Breast epithelium (tissue), 4 donors: ENCODE results near the gene SH3BGRL. TPM values are rescaled to one million over a fixed set of nuclear protein-coding genes. Genes with fewer than 3 reads are reported as not detected.

Source experiments
- DNase-seq, 2 donors: peaks; one replicate each; pipeline ENCODE4 v3.0.0-alpha.2; 2019; ENCODE audit warnings: low spot score in 2 of 2
- H3K27ac ChIP-seq, 2 donors: fragments of 200-600 bp; sonication (generic) in 1 of 2; one replicate each; pipeline ENCODE4 v1.5.1; 2016 to 2019; ENCODE audit warnings: mild to moderate bottlenecking in 1 of 2
- H3K27me3 ChIP-seq, 2 donors: fragments of 200-600 bp; sonication (generic) in 1 of 2; one replicate each; pipeline versions ENCODE4 v1.5.1 to v1.6.0; 2017 to 2019; ENCODE audit warnings: control low read depth in 1 of 2, mild to moderate bottlenecking in 1 of 2
- H3K36me3 ChIP-seq: fragments of 200-600 bp; one replicate; pipeline ENCODE4 v1.5.1; 2019
- H3K4me1 ChIP-seq, 2 donors: fragments of 200-600 bp; sonication (generic); one replicate each; pipeline ENCODE4 v1.5.1; 2016 to 2019; ENCODE audit warnings: control low read depth in 1 of 2
- H3K4me3 ChIP-seq, 3 donors: fragments of 200-600 bp; sonication (generic); 1 replicate in 2 of 3; 2 replicates in 1 of 3; pipeline ENCODE4 v1.5.1; 2016 to 2019; ENCODE audit warnings: mild to moderate bottlenecking in 3 of 3, moderate library complexity in 2 of 3
- H3K9me3 ChIP-seq, 2 donors: fragments of 200-600 bp; sonication (generic) in 1 of 2; one replicate each; pipeline ENCODE4 v1.5.1; 2016 to 2019; ENCODE audit warnings: control low read depth in 1 of 2
- CTCF ChIP-seq, 3 donors: fragments of 450-650 bp; IDR thresholded peaks; one replicate each; pipeline ENCODE4 v1.5.1; 2016 to 2017; ENCODE audit warnings: antibody characterized with exemption in 3 of 3, mild to moderate bottlenecking in 3 of 3, moderate library complexity in 3 of 3
- POLR2A ChIP-seq: fragments of 450-650 bp; IDR thresholded peaks from one replicate; pipeline ENCODE4 v1.6.1; 2016; ENCODE audit warnings: antibody characterized with exemption, mild to moderate bottlenecking, moderate library complexity
- POLR2AphosphoS5 ChIP-seq, 3 donors: sonication (generic); formaldehyde crosslinking; IDR thresholded peaks; one replicate each; pipeline ENCODE4 v1.6.1; 2017; ENCODE audit warnings: antibody characterized with exemption in 3 of 3
- intact Hi-C: fragments of 100-400 bp; cut with DNase I; formaldehyde crosslinking; loops from one replicate; pipeline ENCODE4 v1.15.1; 2023; ENCODE audit warnings: low total_unique reads
- total RNA-seq, 3 donors: library from RNA; depleted of rRNA; stranded (reverse); fragments of >200 nt; gene quantifications; one replicate each; pipeline ENCODE4 v1.1.0, GENCODE V29; 2016

SH3BGRL gene
- total RNA-seq, 3 donors from 2014 or later = 145 to 294 (median 180) TPM

- H3K36me3 ChIP-seq = no peaks in the 10 kb centered on the region
- H3K27me3 ChIP-seq = peaks cover 0 to 19% of the 10 kb centered on the region in 2 donors
- intact Hi-C loops = no loop called here
- H3K4me3 ChIP-seq = no peak overlapping the region
- H3K9me3 ChIP-seq = no peaks in the 10 kb centered on the region
- DNase-seq = no peak
- no peaks in the 10 kb centered on the region for H3K4me1 ChIP-seq
- H3K27ac ChIP-seq = no peak overlapping the region
- no peak for TF ChIP-seq CTCF (IDR thresholded peaks at IDR 0.05)
- no peak for TF ChIP-seq POLR2A
- no peak for TF ChIP-seq POLR2AphosphoS5 (IDR thresholded peaks at IDR 0.05)
Measured at GRCh38 chrX:81231476-81231875, 29.6 kb downstream of the SH3BGRL start.

GRCh38 chrX:81232218-81232617 is 30.3 kb downstream of the SH3BGRL start:
- no peak for DNase-seq
- H3K36me3 ChIP-seq = no peaks in the 10 kb centered on the region
- H3K4me3 ChIP-seq = no peak overlapping the region
- no peaks in the 10 kb centered on the region for H3K4me1 ChIP-seq
- no peaks in the 10 kb centered on the region for H3K9me3 ChIP-seq
- no peak overlapping the region for H3K27ac ChIP-seq
- peaks cover 0 to 25% of the 10 kb centered on the region in 2 donors for H3K27me3 ChIP-seq
- TF ChIP-seq POLR2AphosphoS5 (IDR thresholded peaks at IDR 0.05) (no peak), CTCF (IDR thresholded peaks at IDR 0.05) (no peak), POLR2A (no peak)
- intact Hi-C loops = no loop called here

- Histone ChIP-seq H3K27me3 (peaks cover 0 to 28% of the 10 kb centered on the region in 2 donors), H3K9me3 (peaks cover 9 to 17% of the 10 kb centered on the region in 2 donors), H3K27ac (no peak overlapping the region), H3K36me3 (no peaks in the 10 kb centered on the region), H3K4me3 (no peak overlapping the region), H3K4me1 (no peaks in the 10 kb centered on the region)
- TF ChIP-seq CTCF (IDR thresholded peaks at IDR 0.05) (no peak), POLR2A (no peak), POLR2AphosphoS5 (IDR thresholded peaks at IDR 0.05) (no peak)
- intact Hi-C loops = no loop called here
- DNase-seq = no peak
Measured at GRCh38 chrX:81237516-81237915, 35.6 kb downstream of the SH3BGRL start.

- Histone ChIP-seq H3K27ac (no peak overlapping the region), H3K36me3 (no peaks in the 10 kb centered on the region)
- TF ChIP-seq POLR2A = no peak
- TF ChIP-seq POLR2AphosphoS5 (IDR thresholded peaks at IDR 0.05) = no peak
- no peak for TF ChIP-seq CTCF (IDR thresholded peaks at IDR 0.05)
Measured at GRCh38 chrX:81238166-81238565, 36.3 kb downstream of the SH3BGRL start.

GRCh38 chrX:81240701-81241331 is 38.9 kb downstream of the SH3BGRL start:
- peaks cover 0 to 28% of the 10 kb centered on the region in 2 donors for H3K27me3 ChIP-seq
- no peak for TF ChIP-seq CTCF (IDR thresholded peaks at IDR 0.05)
- TF ChIP-seq POLR2AphosphoS5 (IDR thresholded peaks at IDR 0.05) = no peak
- TF ChIP-seq POLR2A = no peak
- peaks cover 9 to 17% of the 10 kb centered on the region in 2 donors for H3K9me3 ChIP-seq
- intact Hi-C loops = no loop called here
- no peaks in the 10 kb centered on the region for H3K36me3 ChIP-seq
- no peak overlapping the region for H3K27ac ChIP-seq
- no peak overlapping the region for H3K4me3 ChIP-seq
- H3K4me1 ChIP-seq = no peaks in the 10 kb centered on the region
- DNase-seq = no peak

More at GRCh38 chrX:81238166-81238565, 36.3 kb downstream of the SH3BGRL start:
- Histone ChIP-seq H3K27me3 (peaks cover 0 to 28% of the 10 kb centered on the region in 2 donors), H3K9me3 (peaks cover 9 to 17% of the 10 kb centered on the region in 2 donors), H3K4me3 (no peak overlapping the region), H3K4me1 (no peaks in the 10 kb centered on the region)
- intact Hi-C loops = no loop called here
- DNase-seq = no peak
